Ramos (cell line): ENCODE data around the gene GMDS.
"Not testable (repeated sequence)": the region's sequence is repeated elsewhere in the genome, so short reads cannot be mapped to it uniquely, and the experiment has no call there.

Source experiments
- in situ Hi-C: fragments of 300-500 bp; cut with MboI; formaldehyde crosslinking; loops from one replicate; pipeline ENCODE4 v1.14.3; 2022; ENCODE audit warnings: low sequenced_read_pairs; ENCODE audit not compliant: unreplicated experiment

GMDS gene

GRCh38 chr6:1688396-1688795 is 557.0 kb downstream of the GMDS start:
- in situ Hi-C loops, result no loop called here

- in situ Hi-C loops, result no loop called here
Measured at GRCh38 chr6:1687402-1687801, 558.0 kb downstream of the GMDS start.

- in situ Hi-C loops, result no loop called here
Measured at GRCh38 chr6:1686117-1687098, 559.0 kb downstream of the GMDS start.

DNA sequence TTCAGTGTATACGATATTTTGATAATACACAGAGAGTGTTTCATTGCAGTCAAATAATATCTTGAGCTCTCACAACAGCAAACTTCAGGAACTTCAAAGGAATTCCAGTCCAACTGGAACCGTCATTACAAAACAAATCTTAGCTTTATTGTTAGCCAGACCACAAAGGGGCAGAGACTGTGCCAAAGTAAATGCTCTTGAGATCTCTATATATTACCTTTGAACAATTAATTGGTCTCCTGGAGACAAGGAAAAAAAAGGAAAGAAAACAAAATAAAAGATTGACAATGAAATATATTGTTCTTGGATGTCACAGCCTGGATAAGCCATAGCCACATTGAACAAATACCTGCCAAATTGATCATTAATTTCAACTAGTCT is 565.7 kb downstream of the GMDS start:
- in situ Hi-C loops, result no loop called here

DNA sequence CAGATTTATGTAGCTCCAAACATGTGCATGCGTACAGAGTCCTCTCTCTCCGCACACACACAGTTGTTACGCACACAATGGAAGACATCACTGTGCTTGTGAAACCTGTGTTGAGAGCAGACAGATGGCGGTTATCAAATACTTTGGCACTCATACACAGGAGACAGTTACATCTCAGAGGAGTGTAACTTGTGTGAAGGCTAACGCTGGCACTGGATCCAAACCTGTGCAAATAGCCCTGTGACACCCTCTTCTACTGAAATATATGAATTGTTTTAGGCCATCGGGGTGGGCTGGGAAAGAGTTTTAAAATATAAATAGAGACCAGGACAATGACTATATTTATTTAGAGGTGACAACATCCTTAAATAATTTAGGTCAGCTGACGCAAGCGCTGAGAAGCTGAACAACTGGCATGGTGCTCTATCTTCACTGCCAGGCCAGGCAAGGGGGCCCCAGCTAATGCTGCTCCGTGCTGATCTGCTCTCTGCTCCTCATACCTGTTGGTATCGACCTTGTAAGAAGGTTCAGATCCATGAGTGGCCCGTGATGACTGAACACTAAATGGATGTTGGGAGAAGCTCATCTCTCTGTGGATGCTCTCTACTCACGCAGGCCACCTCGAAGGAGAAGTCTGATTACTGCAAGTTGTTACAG is 566.2 kb downstream of the GMDS start:
- in situ Hi-C loops, result no loop called here

DNA sequence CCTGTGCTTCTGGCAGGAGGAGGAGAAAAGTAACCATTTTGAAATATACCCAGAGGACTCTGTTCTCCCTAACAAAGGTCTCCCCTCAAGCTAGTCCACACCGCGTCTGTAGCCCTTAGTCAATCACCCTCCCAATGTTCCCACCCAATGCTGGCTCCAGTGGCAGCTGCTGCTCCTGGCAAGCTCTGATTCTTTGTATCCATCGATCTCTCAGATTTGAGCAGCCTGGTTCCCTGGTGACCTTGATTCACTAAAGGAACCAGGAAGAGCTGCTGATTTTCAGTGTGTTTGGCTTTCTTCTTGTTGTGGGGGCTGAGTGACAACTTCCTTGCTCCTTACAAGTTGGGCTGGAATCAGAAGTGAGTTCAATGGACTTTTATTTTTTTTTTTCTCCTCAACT is 567.2 kb downstream of the GMDS start:
- in situ Hi-C loops, result no loop called here

GRCh38 chr6:1672379-1672778 is 573.0 kb downstream of the GMDS start:
- in situ Hi-C loops, result no loop called here

GRCh38 chr6:1670711-1671462 is 574.5 kb downstream of the GMDS start:
- in situ Hi-C loops, result no loop called here

DNA sequence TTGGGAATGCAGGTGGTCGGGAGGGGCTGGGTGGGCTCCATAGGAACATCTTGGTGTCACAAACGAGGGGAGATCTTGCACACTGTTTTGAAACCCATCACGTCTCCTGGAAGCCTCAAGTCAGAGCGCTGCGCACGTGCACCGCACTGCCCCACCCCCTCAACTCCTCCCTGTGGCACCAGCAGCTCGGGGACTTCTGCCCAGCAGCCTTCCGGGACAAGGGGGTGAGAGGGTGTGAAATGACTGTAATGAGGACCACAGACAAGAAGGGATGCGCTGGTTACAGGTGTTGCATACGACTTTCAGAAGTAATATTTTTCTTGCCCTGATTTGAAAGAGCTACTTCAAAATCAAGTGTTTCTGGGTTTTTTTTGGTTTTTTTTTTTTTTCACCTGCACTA is 575.4 kb downstream of the GMDS start:
- in situ Hi-C loops, result no loop called here

DNA sequence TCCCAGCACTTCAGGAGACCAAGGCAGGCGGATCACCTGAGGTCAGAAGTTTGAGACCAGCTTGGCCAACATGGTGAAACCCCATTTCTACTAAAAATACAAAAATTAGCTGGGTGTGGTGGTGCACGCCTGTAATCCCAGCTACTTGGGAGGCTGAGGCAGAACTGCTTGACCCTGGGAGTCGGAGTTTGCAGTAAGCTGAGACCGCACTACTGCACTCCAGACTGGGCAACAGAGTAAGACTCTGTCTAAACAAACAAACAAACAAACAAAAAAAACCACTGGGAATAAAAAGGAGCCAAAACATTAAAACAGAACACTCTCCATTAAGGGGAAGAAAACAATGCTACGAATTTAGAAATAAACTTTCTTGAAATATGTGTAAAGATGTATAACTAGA is 576.9 kb downstream of the GMDS start:
- in situ Hi-C loops, result not testable (repeated sequence)

GRCh38 chr6:1667805-1668175 is 577.6 kb downstream of the GMDS start:
- in situ Hi-C loops, result no loop called here

GRCh38 chr6:1667012-1667804 is 578.2 kb downstream of the GMDS start:
- in situ Hi-C loops, result no loop called here

DNA sequence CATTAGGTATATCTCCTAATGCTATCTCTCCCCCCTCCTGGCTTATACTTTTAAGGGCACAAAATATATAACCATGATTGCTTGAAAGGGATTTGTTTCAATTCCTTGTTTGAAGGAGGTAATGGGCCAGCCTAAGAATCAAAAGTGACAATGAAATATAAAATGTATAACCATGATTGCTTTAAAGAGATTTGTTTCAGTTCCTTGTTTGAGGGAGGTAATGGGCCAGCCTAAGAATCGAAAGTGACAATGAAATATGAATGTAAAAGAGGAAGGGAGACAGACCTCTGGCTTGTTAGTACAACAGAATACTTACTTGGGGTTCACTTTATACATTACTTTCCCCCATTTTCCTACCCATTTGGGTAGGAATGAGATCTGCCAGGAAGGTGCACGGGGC is 580.2 kb downstream of the GMDS start:
- in situ Hi-C loops, result no loop called here

DNA sequence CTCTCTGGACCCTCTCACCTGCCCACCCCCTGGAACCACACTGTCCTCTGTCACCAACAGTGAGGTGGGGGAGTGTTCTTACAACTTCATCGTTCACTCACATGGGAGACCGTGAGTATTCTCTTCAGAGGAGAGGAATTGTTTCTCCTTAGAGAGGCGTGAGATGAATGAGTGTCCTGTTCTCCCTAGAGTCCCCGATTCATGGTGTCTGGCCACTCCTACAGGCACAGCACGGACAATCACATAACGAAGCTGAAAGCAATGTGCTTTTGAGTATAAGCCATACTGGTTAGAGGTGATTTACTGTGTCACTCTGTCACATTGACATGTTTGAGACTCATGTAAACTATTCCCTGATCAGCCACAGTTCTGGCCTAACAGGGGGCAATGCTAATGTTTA is 581.1 kb downstream of the GMDS start:
- in situ Hi-C loops, result no loop called here

DNA sequence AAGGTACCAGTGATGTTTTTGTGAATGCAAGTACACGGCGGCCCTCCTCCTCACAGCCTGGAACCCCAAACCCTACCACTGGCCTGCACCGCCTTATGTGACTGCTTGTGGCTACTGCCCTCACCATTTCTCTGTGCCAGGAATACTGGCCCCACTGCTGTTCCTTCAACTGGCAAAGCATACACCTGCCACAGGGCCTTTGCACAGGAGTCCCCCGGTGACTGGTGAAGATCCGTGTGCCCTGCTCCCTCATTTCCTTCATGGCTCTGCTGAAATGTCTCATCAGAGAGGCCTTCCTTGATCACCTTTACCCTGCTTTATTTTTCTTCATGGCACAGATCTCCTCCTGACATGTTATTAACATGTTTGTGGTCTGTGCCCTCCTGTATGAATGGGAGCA is 581.9 kb downstream of the GMDS start:
- in situ Hi-C loops, result no loop called here

DNA sequence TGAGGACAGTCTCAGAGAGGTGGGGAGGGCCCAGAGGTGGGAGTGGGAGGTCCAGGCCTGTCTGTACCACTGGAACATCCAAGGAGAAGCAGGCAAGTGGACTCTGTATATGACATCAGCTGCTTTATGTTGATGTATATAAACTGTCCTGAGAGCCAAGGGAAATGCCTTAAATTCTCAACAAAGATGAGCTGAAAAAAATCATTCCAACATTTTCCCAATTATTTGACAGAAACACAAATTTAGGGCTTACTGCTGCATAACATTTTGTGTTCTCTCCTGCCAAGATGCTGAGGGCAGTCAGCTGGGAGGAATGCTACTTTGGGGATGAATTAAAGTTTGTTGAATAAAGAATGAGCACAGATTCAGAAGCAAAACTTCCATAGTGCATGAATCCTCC is 582.9 kb downstream of the GMDS start:
- in situ Hi-C loops, result no loop called here

DNA sequence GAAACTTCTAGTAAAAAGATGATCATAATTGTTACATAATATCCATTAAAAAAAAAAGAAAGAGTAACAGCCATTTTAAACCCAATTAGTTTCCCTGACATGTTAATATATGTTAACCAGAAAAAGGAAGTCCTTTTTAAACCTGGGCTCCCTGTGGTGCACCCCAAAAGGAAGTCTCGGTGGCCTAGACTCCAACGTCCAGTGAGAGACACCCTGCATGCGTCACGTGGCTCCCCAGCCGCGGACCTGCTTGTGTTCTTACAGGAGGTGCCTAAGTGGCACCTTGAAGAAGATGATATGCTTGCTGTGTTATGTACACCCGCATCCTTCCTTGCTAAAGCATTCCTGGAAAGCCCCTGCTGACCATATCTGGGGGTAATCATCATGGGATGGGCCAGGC is 585.6 kb downstream of the GMDS start:
- in situ Hi-C loops, result no loop called here

- in situ Hi-C loops, result no loop called here
Measured at GRCh38 chr6:1658212-1659005, 587.0 kb downstream of the GMDS start.

GRCh38 chr6:1657771-1658165 is 587.6 kb downstream of the GMDS start:
- in situ Hi-C loops, result no loop called here
